H1 (cell line): Measurements from ENCODE around the gene CHD9. TPM values are rescaled to one million over a fixed set of nuclear protein-coding genes. Genes with fewer than 3 reads are reported as not detected.

Source experiments
- CREB1 ChIP-seq: IDR thresholded peaks from 2 replicates; pipeline ENCODE4 v1.6.1; 2012; ENCODE audit warnings: inconsistent platforms
- FOSL1 ChIP-seq: IDR thresholded peaks from 2 replicates; pipeline ENCODE4 v1.6.1; 2011; ENCODE audit warnings: mild to moderate bottlenecking, low read depth, low read length, moderate library complexity; ENCODE audit not compliant: insufficient read depth
- TEAD4 ChIP-seq: IDR thresholded peaks from 2 replicates; pipeline ENCODE4 v1.6.1; 2012; ENCODE audit warnings: low read depth, low read length, inconsistent platforms, mixed read lengths
- polyA plus RNA-seq, 7 experiments: library from polyadenylated mRNA; depleted of rRNA in 3 of 7; stranded (reverse) in 5 of 7; unstranded in 2 of 7; fragments of >200 nt in 5 of 7; fragments of 200-250 nt in 2 of 7; gene quantifications; 1 replicate in 5 of 7; 2 replicates in 1 of 7; 4 replicates in 1 of 7; pipeline versions ENCODE4 v1.2.1 to v1.2.3, GENCODE V29; 2011 to 2013; ENCODE audit warnings: missing spikeins in 2 of 7, mixed read lengths in 2 of 7
- total RNA-seq: library from RNA; stranded (reverse); fragmentation: NEBNext Ultra II Directional; extraction: Animal tissue kit (Norgen Biotek cat#: 25700); gene quantifications from 2 replicates; pipeline ENCODE4 v1.2.1, GENCODE V29; 2021

Gene CHD9
- total and polyA plus RNA-seq, 2 of the 8 experiments (the other 6 are each of a cell fraction or from before 2014, with no cell fraction given), result 9.9 to 32.4 TPM

GRCh38 chr16:53304334-53304733 lies 249.5 kb downstream of the CHD9 start (continued):
- no peak for TF ChIP-seq FOSL1
- TF ChIP-seq CREB1, result no peak
- TF ChIP-seq TEAD4, result no peak
- TF ChIP-seq, all 59 proteins: peak for 0
